HFF-Myc (cell line): ENCODE results near the gene SLK.
A peak's percentile ranks its signal among the peaks of the same experiment; 100 is the strongest.

Experiments
- DNase-seq: peaks from one replicate; pipeline ENCODE4 v3.0.0-alpha.2; 2011; ENCODE audit warnings: low read depth; ENCODE audit errors: extremely low read depth
- H3K4me3 ChIP-seq: replicated peaks from 2 replicates; pipeline ENCODE4 v1.5.1; 2011; ENCODE audit warnings: low read depth, mild to moderate bottlenecking, control low read depth, low read length
- CTCF ChIP-seq: IDR thresholded peaks from 2 replicates; pipeline ENCODE4 v1.5.1; 2012; ENCODE audit warnings: mild to moderate bottlenecking, low read depth, low read length, control low read depth; ENCODE audit errors: missing control alignments

Gene SLK

GRCh38 chr10:103966671-103967447, at the start of gene SLK:
TSS of gene SLK (plus strand) at chr10:103967140. CDS start at chr10:103967746, 606 bp downstream.
- TF ChIP-seq CTCF, result no peak
- DNase-seq, result no peak
- H3K4me3 ChIP-seq, result peak within 1 kb of the TSS; percentile 84

GRCh38 chr10:103917302-103918052, 49.5 kb upstream of the SLK start:
- no peak for DNase-seq
- no peak for TF ChIP-seq CTCF
- H3K4me3 ChIP-seq, result peak overlapping the region; percentile 72

- H3K4me3 ChIP-seq, result peak within 1 kb of the TSS; percentile 72
- TF ChIP-seq CTCF, result no peak
- peak; percentile 87 for DNase-seq
Measured at GRCh38 chr10:103918053-103918846, 48.7 kb upstream of the SLK start, which contains the start of gene STN1. TSS of gene STN1 (minus strand) at chr10:103918184. CDS start at chr10:103917594, 590 bp downstream.

- H3K4me3 ChIP-seq, result no peak overlapping the region
- no peak for DNase-seq
- no peak for TF ChIP-seq CTCF
Measured at GRCh38 chr10:103919648-103920025, 47.3 kb upstream of the SLK start.

- H3K4me3 ChIP-seq, result no peak overlapping the region
- no peak for DNase-seq
- no peak for TF ChIP-seq CTCF
Measured at GRCh38 chr10:103921248-103921647, 45.7 kb upstream of the SLK start.

- DNase-seq, result no peak
- H3K4me3 ChIP-seq, result no peak overlapping the region
- no peak for TF ChIP-seq CTCF
Measured at GRCh38 chr10:103921750-103922195, 45.2 kb upstream of the SLK start.
